ENCODE measurements around the gene TUBA3E.
"Not testable (repeated sequence)": the region's sequence is repeated elsewhere in the genome, so short reads cannot be mapped to it uniquely, and the experiment has no call there.

Gene TUBA3E

DNA sequence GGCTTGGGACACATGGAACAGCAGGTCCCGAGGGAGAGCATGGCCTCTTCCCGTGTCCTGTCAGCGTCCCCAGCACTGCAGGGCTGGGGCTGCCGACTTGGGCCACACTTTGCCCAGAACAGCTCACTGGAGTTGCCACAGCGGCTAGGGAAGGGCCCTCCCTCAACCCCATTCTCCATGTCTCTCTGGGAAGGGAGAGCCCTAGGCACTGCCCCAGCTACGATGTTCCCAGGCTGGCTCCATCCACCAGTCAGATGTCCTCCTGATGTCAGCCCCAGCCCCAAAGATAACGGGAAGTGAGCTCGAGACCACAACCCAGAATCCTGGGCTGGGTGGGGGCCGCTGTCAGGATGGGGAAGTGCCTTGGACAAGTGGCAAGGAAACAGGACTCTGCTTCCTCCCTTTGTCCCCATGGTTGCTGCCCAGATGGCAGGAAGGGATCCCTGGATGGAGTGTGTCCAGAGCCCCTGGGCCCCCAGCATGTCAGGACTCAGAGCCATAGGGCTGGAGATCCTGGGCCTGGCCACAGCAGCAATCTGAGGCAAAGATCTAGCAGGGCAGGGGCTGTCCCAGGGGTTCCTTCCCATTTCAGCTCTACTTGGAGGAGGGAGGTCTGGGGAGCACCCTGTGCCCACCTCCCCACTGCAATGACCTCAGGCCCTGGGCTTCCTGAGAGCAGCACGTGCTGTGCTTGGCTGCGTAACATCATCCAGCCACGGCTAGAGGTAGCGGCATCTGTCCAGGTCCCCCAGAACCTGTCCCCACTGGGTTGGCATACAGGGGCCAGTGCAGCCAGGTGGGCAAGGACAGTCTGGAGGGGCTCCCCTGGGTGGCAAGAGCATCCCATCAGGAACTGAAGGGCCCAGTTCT is 55.6 kb downstream of the TUBA3E start:
- not testable (repeated sequence) for DNase-seq
